BE2C (cell line): ENCODE data around the gene FUT6.
A peak's percentile ranks its signal among the peaks of the same experiment; 100 is the strongest.

Experiments
- DNase-seq: peaks from one replicate; pipeline ENCODE4 v3.0.0-alpha.2; 2020
- H3K27me3 ChIP-seq: fragments of 250-450 bp; sonication (Bioruptor Pico); 2 replicates; pipeline ENCODE4 v1.5.1; 2020; ENCODE audit warnings: mild to moderate bottlenecking
- H3K36me3 ChIP-seq: fragments of 250-450 bp; sonication (Bioruptor Pico); 2 replicates; pipeline ENCODE4 v1.5.1; 2020; ENCODE audit warnings: mild to moderate bottlenecking
- H3K4me1 ChIP-seq: fragments of 250-450 bp; sonication (Bioruptor Pico); 2 replicates; pipeline ENCODE4 v1.5.1; 2020
- H3K4me3 ChIP-seq: 2 replicates; pipeline ENCODE4 v1.5.1; 2011; ENCODE audit warnings: low read depth, low read length
- H3K9me3 ChIP-seq: fragments of 250-450 bp; sonication (Bioruptor Pico); 2 replicates; pipeline ENCODE4 v1.5.1; 2020
- CTCF ChIP-seq: IDR thresholded peaks from 2 replicates; pipeline ENCODE4 v1.5.1; 2012; ENCODE audit warnings: mild to moderate bottlenecking, low read depth, low read length

FUT6 gene

GRCh38 chr19:5790559-5791520, 48.7 kb downstream of the FUT6 start, which contains the start of gene DUS3L:
TSS of gene DUS3L (minus strand) at chr19:5791163. CDS start at chr19:5791141, 22 bp downstream.
- peak; percentile 98 for DNase-seq

GRCh38 chr19:5789886-5790558, 49.5 kb downstream of the FUT6 start:
- no peaks in the 10 kb centered on the region for H3K27me3 ChIP-seq
- H3K4me1 ChIP-seq, result no peaks in the 10 kb centered on the region
- DNase-seq, result no peak
- H3K4me3 ChIP-seq, result peak overlapping the region; percentile 97
- H3K36me3 ChIP-seq, result peaks cover 51% of the 10 kb centered on the region
- no peaks in the 10 kb centered on the region for H3K9me3 ChIP-seq
- no peak for TF ChIP-seq CTCF

More at GRCh38 chr19:5790559-5791520, 48.7 kb downstream of the FUT6 start, which contains the start of gene DUS3L:
- Histone ChIP-seq H3K27me3 (no peaks in the 10 kb centered on the region), H3K4me3 (peak within 1 kb of the TSS; percentile 97), H3K9me3 (no peaks in the 10 kb centered on the region), H3K4me1 (no peaks in the 10 kb centered on the region), H3K36me3 (peaks cover 43% of the 10 kb centered on the region)
- no peak for TF ChIP-seq CTCF

GRCh38 chr19:5789351-5789761, 50.1 kb downstream of the FUT6 start:
- no peaks in the 10 kb centered on the region for H3K9me3 ChIP-seq
- H3K27me3 ChIP-seq, result no peaks in the 10 kb centered on the region
- no peaks in the 10 kb centered on the region for H3K4me1 ChIP-seq
- no peak overlapping the region for H3K4me3 ChIP-seq
- DNase-seq, result no peak
- TF ChIP-seq CTCF, result no peak
- peaks cover 58% of the 10 kb centered on the region for H3K36me3 ChIP-seq

- no peaks in the 10 kb centered on the region for H3K27me3 ChIP-seq
- no peaks in the 10 kb centered on the region for H3K9me3 ChIP-seq
- TF ChIP-seq CTCF, result no peak
- no peak overlapping the region for H3K4me3 ChIP-seq
- H3K36me3 ChIP-seq, result peaks cover 65% of the 10 kb centered on the region
- no peak for DNase-seq
- no peaks in the 10 kb centered on the region for H3K4me1 ChIP-seq
Measured at GRCh38 chr19:5788422-5788821, 51.1 kb downstream of the FUT6 start.

- H3K9me3 ChIP-seq, result no peaks in the 10 kb centered on the region
- H3K36me3 ChIP-seq, result peaks cover 70% of the 10 kb centered on the region
- DNase-seq, result no peak
- H3K27me3 ChIP-seq, result no peaks in the 10 kb centered on the region
- no peak overlapping the region for H3K4me3 ChIP-seq
- TF ChIP-seq CTCF, result no peak
- H3K4me1 ChIP-seq, result no peaks in the 10 kb centered on the region
Measured at GRCh38 chr19:5787409-5788182, 51.9 kb downstream of the FUT6 start.
